Activated CD4-positive, alpha-beta T cell treated with anti-CD3 and anti-CD28 coated beads, Interleukin-2, amount 10 ng/mL, durations not matched to agents 24 days and 14 days (primary cell): Measurements from ENCODE around the gene SPC25. TPM values are rescaled to one million over a fixed set of nuclear protein-coding genes. Genes with fewer than 3 reads are reported as not detected.

Experiments
- DNase-seq: peaks from one replicate; pipeline ENCODE4 v3.0.0; 2022
- H3K27ac Mint-ChIP-seq: one replicate; pipeline ENCODE4 v1.8.0; 2022; ENCODE audit warnings: mild to moderate bottlenecking, mixed read lengths
- H3K27me3 Mint-ChIP-seq: one replicate; pipeline ENCODE4 v1.8.0; 2022; ENCODE audit warnings: mixed read lengths
- H3K36me3 Mint-ChIP-seq: one replicate; pipeline ENCODE4 v1.8.0; 2022; ENCODE audit warnings: low read depth, mild to moderate bottlenecking, mixed read lengths
- H3K4me1 Mint-ChIP-seq: one replicate; pipeline ENCODE4 v1.8.0; 2021; ENCODE audit warnings: mixed read lengths
- H3K4me3 Mint-ChIP-seq: one replicate; pipeline ENCODE4 v1.8.0; 2022; ENCODE audit warnings: mild to moderate bottlenecking, moderate library complexity, mixed read lengths
- H3K9me3 Mint-ChIP-seq: one replicate; pipeline ENCODE4 v1.8.0; 2021; ENCODE audit warnings: mixed read lengths
- intact Hi-C: fragments of 100-400 bp; cut with micrococcal nuclease; formaldehyde crosslinking; loops from one replicate; pipeline ENCODE4 v1.15.1; 2023
- total RNA-seq: library from RNA; stranded (reverse); gene quantifications from 2 replicates; pipeline ENCODE4 v1.2.3, GENCODE V29; 2022

SPC25 gene
- total RNA-seq, 1 donor from 2014 or later = 22.8 TPM

GRCh38 chr2:168850846-168851245 is 39.4 kb downstream of the SPC25 start:
- Mint-ChIP-seq H3K27ac (no peak overlapping the region), H3K27me3 (no peaks in the 10 kb centered on the region), H3K4me1 (no peaks in the 10 kb centered on the region), H3K9me3 (peaks cover 4% of the 10 kb centered on the region), H3K36me3 (peaks cover 24% of the 10 kb centered on the region), H3K4me3 (no peak overlapping the region)
- intact Hi-C loops = no loop called here
- no peak for DNase-seq

GRCh38 chr2:168849610-168850009 is 40.6 kb downstream of the SPC25 start:
- peaks cover 20% of the 10 kb centered on the region for H3K36me3 Mint-ChIP-seq
- intact Hi-C loops = no loop called here
- no peak for DNase-seq
- no peaks in the 10 kb centered on the region for H3K4me1 Mint-ChIP-seq
- H3K9me3 Mint-ChIP-seq = peaks cover 4% of the 10 kb centered on the region
- no peak overlapping the region for H3K27ac Mint-ChIP-seq
- H3K4me3 Mint-ChIP-seq = no peak overlapping the region
- H3K27me3 Mint-ChIP-seq = no peaks in the 10 kb centered on the region

DNA sequence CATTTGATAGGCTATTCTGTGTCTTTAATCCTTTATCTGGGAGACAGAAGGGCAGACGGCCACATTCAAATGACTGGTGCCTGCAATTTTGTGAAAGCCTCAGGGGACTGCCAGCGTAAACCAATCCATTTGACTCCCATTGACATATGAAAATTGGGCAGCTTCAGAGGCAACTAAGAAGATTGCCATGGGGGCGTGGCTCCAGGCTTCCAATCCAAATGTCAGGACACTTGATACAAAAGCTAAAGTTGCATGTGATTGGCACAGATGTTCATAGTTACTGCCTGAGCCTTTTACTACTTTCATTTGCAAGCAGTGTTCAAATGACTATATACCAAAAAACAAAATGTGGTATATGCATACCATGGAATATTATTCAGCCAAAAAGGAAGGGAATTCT is 42.0 kb downstream of the SPC25 start:
- intact Hi-C loops = no loop called here
- peaks cover 4% of the 10 kb centered on the region for H3K9me3 Mint-ChIP-seq
- no peak overlapping the region for H3K27ac Mint-ChIP-seq

GRCh38 chr2:168843253-168843652 is 47.0 kb downstream of the SPC25 start:
- H3K27ac Mint-ChIP-seq = no peak overlapping the region
- peaks cover 9% of the 10 kb centered on the region for H3K4me1 Mint-ChIP-seq
- H3K4me3 Mint-ChIP-seq = no peak overlapping the region
- DNase-seq = no peak
- H3K9me3 Mint-ChIP-seq = no peaks in the 10 kb centered on the region
- H3K27me3 Mint-ChIP-seq = no peaks in the 10 kb centered on the region
- intact Hi-C loops = no loop called here
- no peaks in the 10 kb centered on the region for H3K36me3 Mint-ChIP-seq

More for the DNA sequence above, 42.0 kb downstream of the SPC25 start:
- no peak for DNase-seq
- Mint-ChIP-seq H3K4me3 (no peak overlapping the region), H3K27me3 (no peaks in the 10 kb centered on the region), H3K4me1 (peaks cover 2% of the 10 kb centered on the region), H3K36me3 (peaks cover 12% of the 10 kb centered on the region)

DNA sequence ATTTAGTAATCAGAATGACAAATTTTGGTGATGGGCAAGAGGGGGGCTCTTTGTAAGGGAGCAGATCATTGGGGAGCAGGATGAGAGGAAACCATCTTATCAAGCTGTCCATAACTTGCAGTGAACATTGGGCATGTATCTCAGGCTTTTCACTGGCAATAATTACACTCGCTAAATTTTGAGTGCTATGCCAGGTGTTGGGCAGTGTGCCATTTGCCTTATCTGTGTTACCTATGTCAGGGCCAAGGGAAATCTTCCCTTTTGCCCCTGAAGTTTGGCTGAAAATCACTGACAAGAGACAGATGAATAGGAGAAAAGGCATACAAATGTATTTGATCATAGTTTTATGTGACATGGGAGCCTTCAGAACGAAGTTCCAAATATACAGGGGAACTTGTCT is 48.8 kb downstream of the SPC25 start:
- no peaks in the 10 kb centered on the region for H3K27me3 Mint-ChIP-seq
- no peaks in the 10 kb centered on the region for H3K9me3 Mint-ChIP-seq
- H3K4me3 Mint-ChIP-seq = no peak overlapping the region
- no peak overlapping the region for H3K27ac Mint-ChIP-seq
- DNase-seq = no peak
- no peaks in the 10 kb centered on the region for H3K36me3 Mint-ChIP-seq
- peaks cover 9% of the 10 kb centered on the region for H3K4me1 Mint-ChIP-seq
- intact Hi-C loops = no loop called here

DNA sequence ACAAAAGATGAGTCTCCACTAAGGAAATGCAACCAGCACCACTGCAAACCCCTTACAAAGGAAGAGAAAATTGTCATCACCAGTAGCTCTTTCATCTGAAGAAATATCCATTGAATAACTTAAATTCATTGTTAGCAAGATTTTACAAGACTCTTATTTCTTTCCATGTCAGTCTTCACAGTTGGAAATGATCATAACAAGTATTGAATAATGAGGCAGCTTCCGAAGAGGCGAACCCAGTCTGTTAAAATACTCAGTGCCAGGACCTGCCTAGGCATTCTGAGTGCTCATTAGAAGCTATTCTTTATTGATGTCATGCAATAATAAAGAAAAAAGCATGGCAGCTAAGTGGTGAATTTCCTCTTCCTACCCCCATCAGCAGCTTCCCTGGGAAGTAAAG is 54.3 kb downstream of the SPC25 start:
- no peaks in the 10 kb centered on the region for H3K36me3 Mint-ChIP-seq
- H3K4me3 Mint-ChIP-seq = no peak overlapping the region
- no peaks in the 10 kb centered on the region for H3K4me1 Mint-ChIP-seq
- H3K27ac Mint-ChIP-seq = no peak overlapping the region
- intact Hi-C loops = no loop called here
- no peaks in the 10 kb centered on the region for H3K9me3 Mint-ChIP-seq
- no peaks in the 10 kb centered on the region for H3K27me3 Mint-ChIP-seq
- DNase-seq = no peak

DNA sequence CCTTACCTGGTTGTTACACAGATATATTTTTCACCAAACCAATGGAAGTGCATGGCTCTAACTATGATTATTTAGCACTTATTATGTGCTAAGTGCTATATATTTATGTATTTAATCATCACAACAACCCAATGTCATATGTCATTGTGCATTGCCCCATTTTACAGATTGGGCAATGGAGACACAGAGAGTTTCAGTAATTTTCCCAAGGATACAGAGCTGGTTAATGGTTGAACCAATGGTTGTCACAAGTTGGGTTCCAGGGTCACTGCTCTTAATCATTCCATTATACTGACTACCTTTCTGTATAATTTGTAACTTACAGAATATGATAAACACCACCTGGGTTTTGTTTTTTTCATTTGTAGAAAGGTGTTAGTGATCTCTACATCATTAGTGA is 58.6 kb downstream of the SPC25 start:
- no peak for DNase-seq
- intact Hi-C loops = no loop called here
- Mint-ChIP-seq H3K36me3 (no peaks in the 10 kb centered on the region), H3K4me1 (no peaks in the 10 kb centered on the region), H3K4me3 (no peak overlapping the region), H3K27ac (no peak overlapping the region), H3K9me3 (no peaks in the 10 kb centered on the region), H3K27me3 (peaks cover 3% of the 10 kb centered on the region)

DNA sequence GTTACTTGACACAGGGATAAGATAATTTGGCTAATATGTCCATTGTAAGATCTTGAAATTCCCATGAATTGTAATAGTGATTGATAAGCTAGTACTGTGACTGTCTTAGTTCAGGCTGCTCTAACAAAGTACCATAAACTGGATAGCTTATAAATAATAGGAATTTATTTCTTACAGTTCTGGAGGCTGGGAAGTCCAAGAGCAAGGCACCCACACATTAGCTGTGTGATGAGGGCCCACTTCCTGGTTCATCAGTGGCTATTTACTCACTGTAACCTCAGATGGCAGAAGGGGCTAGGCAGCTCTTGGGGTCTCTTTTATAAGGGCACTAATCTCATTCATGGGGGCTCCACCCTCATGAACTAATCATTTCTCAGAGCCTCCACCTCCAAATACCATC is 59.3 kb downstream of the SPC25 start:
- no peak for DNase-seq
- peaks cover 3% of the 10 kb centered on the region for H3K27me3 Mint-ChIP-seq
- no peak overlapping the region for H3K27ac Mint-ChIP-seq
- no peaks in the 10 kb centered on the region for H3K9me3 Mint-ChIP-seq
- no peaks in the 10 kb centered on the region for H3K4me1 Mint-ChIP-seq
- intact Hi-C loops = no loop called here
- no peak overlapping the region for H3K4me3 Mint-ChIP-seq
- H3K36me3 Mint-ChIP-seq = no peaks in the 10 kb centered on the region

DNA sequence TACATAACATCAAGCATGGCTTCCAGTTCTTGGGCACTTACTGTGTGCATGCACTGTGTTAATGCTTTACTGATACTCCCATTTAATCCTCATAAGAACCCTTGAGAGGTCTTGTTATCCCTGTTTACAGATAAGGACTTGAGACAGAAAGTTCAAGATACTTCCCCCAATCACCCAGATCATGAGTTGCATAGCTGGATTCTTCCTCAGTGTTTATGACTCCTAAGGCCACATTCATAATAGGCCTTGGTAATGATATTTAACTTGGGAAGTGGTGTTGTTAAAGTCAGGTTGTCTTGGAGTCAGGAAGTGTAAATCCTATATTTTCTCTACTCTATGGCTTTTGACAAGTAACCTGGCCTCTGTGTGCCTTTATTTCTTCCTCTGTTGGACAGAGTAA is 65.1 kb downstream of the SPC25 start:
- DNase-seq = no peak
- no peak overlapping the region for H3K27ac Mint-ChIP-seq
- intact Hi-C loops = no loop called here
- no peaks in the 10 kb centered on the region for H3K9me3 Mint-ChIP-seq
- no peaks in the 10 kb centered on the region for H3K36me3 Mint-ChIP-seq
- no peak overlapping the region for H3K4me3 Mint-ChIP-seq
- no peaks in the 10 kb centered on the region for H3K4me1 Mint-ChIP-seq
- peaks cover 3% of the 10 kb centered on the region for H3K27me3 Mint-ChIP-seq

DNA sequence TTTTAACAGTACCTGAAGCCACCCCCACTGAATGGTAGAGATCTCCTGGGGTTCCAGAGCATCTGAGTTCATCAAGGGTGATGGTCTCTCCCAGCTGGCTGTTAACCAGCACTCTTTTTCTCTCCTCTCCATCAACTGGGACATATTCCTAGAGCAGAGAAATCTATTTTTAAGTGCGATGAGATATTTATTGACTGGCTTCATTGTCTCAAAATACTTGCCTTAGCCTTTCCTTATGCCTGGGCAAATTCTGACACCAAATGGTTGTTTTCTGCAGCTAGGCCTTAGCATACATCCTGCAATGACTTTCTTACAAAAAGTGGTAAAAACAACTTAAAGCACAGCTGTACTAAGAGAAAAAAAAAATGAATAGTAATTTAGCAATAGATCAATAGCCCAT is 68.2 kb downstream of the SPC25 start:
- Mint-ChIP-seq H3K27ac (no peak overlapping the region), H3K9me3 (no peaks in the 10 kb centered on the region), H3K27me3 (no peaks in the 10 kb centered on the region), H3K4me1 (no peaks in the 10 kb centered on the region), H3K4me3 (no peak overlapping the region), H3K36me3 (no peaks in the 10 kb centered on the region)
- no peak for DNase-seq
- intact Hi-C loops = no loop called here

- no peak overlapping the region for H3K27ac Mint-ChIP-seq
- no peaks in the 10 kb centered on the region for H3K36me3 Mint-ChIP-seq
- H3K9me3 Mint-ChIP-seq = no peaks in the 10 kb centered on the region
- no peaks in the 10 kb centered on the region for H3K27me3 Mint-ChIP-seq
- intact Hi-C loops = no loop called here
- no peak overlapping the region for H3K4me3 Mint-ChIP-seq
- no peak for DNase-seq
- no peaks in the 10 kb centered on the region for H3K4me1 Mint-ChIP-seq
Observed at GRCh38 chr2:168821577-168821976, 68.7 kb downstream of the SPC25 start.

Other genes with a start within 250 kb of the SPC25 start
- gene NOSTRIN, start 87.8 kb downstream of the SPC25 start, total RNA-seq = not detected in 2 replicates
- not detected in 2 replicates for gene G6PC2, start 10.9 kb upstream of the SPC25 start, total RNA-seq
- gene ABCB11, start 140.9 kb upstream of the SPC25 start, total RNA-seq = not detected in 2 replicates
- gene DHRS9, start 179.1 kb upstream of the SPC25 start, total RNA-seq = 4.5 and 5.2 TPM in 2 replicates